Activated CD4-positive, alpha-beta T cell treated with anti-CD3 and anti-CD28 coated beads, Interleukin-2, amount 10 ng/mL, durations not matched to agents 24 days and 14 days (primary cell): ENCODE data around the gene ADAMTSL2. TPM values are rescaled to one million over a fixed set of nuclear protein-coding genes. Genes with fewer than 3 reads are reported as not detected.

ENCODE experiments used
- DNase-seq: peaks from one replicate; pipeline ENCODE4 v3.0.0; 2022
- H3K27ac Mint-ChIP-seq: one replicate; pipeline ENCODE4 v1.8.0; 2022; ENCODE audit warnings: mild to moderate bottlenecking, mixed read lengths
- H3K27me3 Mint-ChIP-seq: one replicate; pipeline ENCODE4 v1.8.0; 2022; ENCODE audit warnings: mixed read lengths
- H3K36me3 Mint-ChIP-seq: one replicate; pipeline ENCODE4 v1.8.0; 2022; ENCODE audit warnings: low read depth, mild to moderate bottlenecking, mixed read lengths
- H3K4me1 Mint-ChIP-seq: one replicate; pipeline ENCODE4 v1.8.0; 2021; ENCODE audit warnings: mixed read lengths
- H3K4me3 Mint-ChIP-seq: one replicate; pipeline ENCODE4 v1.8.0; 2022; ENCODE audit warnings: mild to moderate bottlenecking, moderate library complexity, mixed read lengths
- H3K9me3 Mint-ChIP-seq: one replicate; pipeline ENCODE4 v1.8.0; 2021; ENCODE audit warnings: mixed read lengths
- intact Hi-C: fragments of 100-400 bp; cut with micrococcal nuclease; formaldehyde crosslinking; loops from one replicate; pipeline ENCODE4 v1.15.1; 2023
- total RNA-seq: library from RNA; stranded (reverse); gene quantifications from 2 replicates; pipeline ENCODE4 v1.2.3, GENCODE V29; 2022

The ADAMTSL2 gene
- total RNA-seq, 1 donor from 2014 or later, result not detected

- Mint-ChIP-seq H3K27me3 (peaks cover 1% of the 10 kb centered on the region), H3K4me1 (no peaks in the 10 kb centered on the region), H3K4me3 (no peak overlapping the region), H3K27ac (no peak overlapping the region), H3K36me3 (no peaks in the 10 kb centered on the region), H3K9me3 (no peaks in the 10 kb centered on the region)
- no peak for DNase-seq
- intact Hi-C loops, result no loop called here
Measured at GRCh38 chr9:133494636-133495326, 39.7 kb upstream of the ADAMTSL2 start.

GRCh38 chr9:133495327-133496293 lies 38.9 kb upstream of the ADAMTSL2 start:
- H3K4me1 Mint-ChIP-seq, result no peaks in the 10 kb centered on the region

DNA sequence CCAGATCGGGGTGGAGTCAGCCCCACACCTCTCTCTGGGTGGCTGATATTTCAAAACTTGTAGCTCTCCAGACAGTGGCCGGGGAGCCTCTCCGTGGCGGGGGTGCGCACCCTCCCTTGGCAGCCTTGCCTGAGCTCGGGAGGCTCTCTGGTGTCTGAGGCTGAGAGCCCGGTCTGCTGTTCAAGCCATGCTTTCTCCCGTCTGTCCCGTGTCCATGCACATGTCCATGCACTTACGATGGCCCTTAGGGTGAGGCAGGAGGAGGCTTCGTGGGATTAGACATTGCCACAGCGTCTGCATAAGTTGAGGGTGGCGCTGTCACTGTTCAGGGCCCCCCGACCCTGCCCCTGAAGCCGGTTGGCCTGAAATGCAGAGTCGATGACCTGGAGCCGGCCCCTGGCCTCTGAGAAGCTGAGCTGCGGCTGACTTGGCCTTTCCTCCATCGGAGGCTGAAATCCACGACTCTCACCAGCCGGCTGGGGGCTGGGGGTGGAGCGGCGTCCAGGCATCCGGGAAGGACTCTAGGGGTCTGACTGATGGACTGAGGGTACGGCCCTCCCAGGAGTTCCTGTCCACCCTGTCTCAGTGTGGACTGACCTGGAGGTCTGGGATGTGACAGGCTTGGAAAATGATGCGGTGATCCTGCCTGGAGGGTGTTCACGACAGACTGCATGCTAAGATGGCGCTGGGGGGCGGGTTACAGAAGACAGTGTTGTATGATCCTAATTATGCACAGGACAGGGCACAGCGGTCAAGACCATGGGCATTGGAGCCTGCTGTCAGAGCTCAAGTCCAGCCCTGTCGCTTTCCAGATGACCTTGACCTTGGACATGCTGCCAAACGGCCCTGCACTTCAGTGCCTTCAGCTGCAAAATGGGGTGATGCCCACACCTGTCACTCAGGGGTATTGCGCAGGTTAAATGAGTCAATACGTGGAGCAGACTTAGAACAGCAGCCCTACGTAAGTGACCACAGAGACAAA lies 37.4 kb upstream of the ADAMTSL2 start:
- Mint-ChIP-seq H3K9me3 (peaks cover 13% of the 10 kb centered on the region), H3K4me3 (no peak overlapping the region), H3K4me1 (no peaks in the 10 kb centered on the region), H3K27ac (no peak overlapping the region), H3K27me3 (no peaks in the 10 kb centered on the region), H3K36me3 (no peaks in the 10 kb centered on the region)
- intact Hi-C loops, result no loop called here
- no peak for DNase-seq

More at GRCh38 chr9:133495327-133496293, 38.9 kb upstream of the ADAMTSL2 start:
- intact Hi-C loops, result no loop called here
- Mint-ChIP-seq H3K36me3 (no peaks in the 10 kb centered on the region), H3K27me3 (no peaks in the 10 kb centered on the region), H3K27ac (no peak overlapping the region), H3K9me3 (no peaks in the 10 kb centered on the region), H3K4me3 (no peak overlapping the region)
- DNase-seq, result no peak

DNA sequence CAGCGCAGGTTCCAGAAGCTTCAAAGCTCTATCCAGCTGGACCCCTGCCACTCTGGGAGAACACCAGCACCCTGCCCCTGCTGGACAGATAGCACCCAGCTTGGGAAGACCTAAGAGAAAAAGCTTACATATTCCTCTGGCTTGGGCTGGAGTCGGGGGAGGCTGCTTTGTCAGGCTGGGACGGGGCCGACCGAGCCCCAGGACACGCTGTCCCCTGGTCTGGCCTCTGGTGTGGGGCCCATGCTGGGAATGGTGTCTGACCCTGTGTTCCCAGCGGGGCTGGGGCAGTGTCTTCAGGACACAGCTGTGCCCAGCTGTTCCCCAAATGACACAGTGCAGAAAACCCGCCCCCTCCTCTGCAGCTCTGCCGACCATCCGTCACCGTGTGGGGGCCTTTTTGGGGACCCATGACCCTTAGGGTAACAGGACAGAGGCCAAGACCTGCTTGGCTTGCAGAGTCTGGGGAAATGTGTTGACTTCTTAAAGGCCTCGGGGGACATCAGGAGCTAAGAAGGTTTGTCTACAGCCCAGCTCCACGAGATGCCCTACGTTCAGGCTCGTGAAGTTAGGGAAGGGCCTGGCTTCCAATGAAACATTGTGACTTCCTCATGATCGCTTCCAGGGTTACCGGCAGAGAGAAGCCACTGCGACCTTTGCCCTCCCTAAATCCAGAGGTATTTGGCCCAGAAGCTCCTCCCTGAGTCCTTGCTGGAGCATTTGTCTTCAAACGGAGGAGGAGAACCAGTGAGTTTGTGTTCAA lies 35.2 kb upstream of the ADAMTSL2 start:
- H3K27me3 Mint-ChIP-seq, result peaks cover 6% of the 10 kb centered on the region
- H3K36me3 Mint-ChIP-seq, result no peaks in the 10 kb centered on the region
- H3K9me3 Mint-ChIP-seq, result peaks cover 20% of the 10 kb centered on the region
- H3K27ac Mint-ChIP-seq, result no peak overlapping the region
- H3K4me3 Mint-ChIP-seq, result no peak overlapping the region
- intact Hi-C loops, result no loop called here
- no peak for DNase-seq
- H3K4me1 Mint-ChIP-seq, result no peaks in the 10 kb centered on the region

GRCh38 chr9:133499892-133500270 lies 34.6 kb upstream of the ADAMTSL2 start:
- H3K27me3 Mint-ChIP-seq, result peaks cover 6% of the 10 kb centered on the region
- H3K9me3 Mint-ChIP-seq, result peaks cover 20% of the 10 kb centered on the region
- no peaks in the 10 kb centered on the region for H3K4me1 Mint-ChIP-seq
- intact Hi-C loops, result no loop called here
- no peaks in the 10 kb centered on the region for H3K36me3 Mint-ChIP-seq
- H3K27ac Mint-ChIP-seq, result no peak overlapping the region
- DNase-seq, result no peak
- no peak overlapping the region for H3K4me3 Mint-ChIP-seq

DNA sequence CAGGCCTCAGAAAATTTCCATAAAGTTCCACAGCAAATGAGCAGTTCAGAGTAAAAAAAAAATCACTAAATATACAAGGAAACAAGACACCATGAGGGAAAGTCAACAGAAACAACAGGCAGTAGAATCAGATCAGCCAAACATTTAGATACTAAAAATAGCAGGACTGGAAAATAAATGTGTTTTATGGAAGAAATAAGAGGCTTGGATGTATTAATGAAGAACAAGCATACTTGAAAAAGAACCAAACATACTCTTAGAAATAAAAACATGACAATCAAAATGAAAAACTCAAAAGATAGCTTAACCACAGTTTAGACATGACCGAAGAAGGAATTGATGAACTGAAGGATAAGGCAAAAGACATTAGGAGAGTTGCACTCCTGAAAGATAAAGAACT lies 32.4 kb upstream of the ADAMTSL2 start:
- Mint-ChIP-seq H3K9me3 (peaks cover 20% of the 10 kb centered on the region), H3K4me1 (no peaks in the 10 kb centered on the region), H3K36me3 (no peaks in the 10 kb centered on the region), H3K27ac (no peak overlapping the region), H3K4me3 (no peak overlapping the region), H3K27me3 (peaks cover 6% of the 10 kb centered on the region)
- no peak for DNase-seq
- intact Hi-C loops, result no loop called here

GRCh38 chr9:133505186-133505830 lies 29.2 kb upstream of the ADAMTSL2 start:
- no peak for DNase-seq
- Mint-ChIP-seq H3K27me3 (peaks cover 6% of the 10 kb centered on the region), H3K36me3 (no peaks in the 10 kb centered on the region), H3K27ac (no peak overlapping the region), H3K9me3 (peaks cover 20% of the 10 kb centered on the region), H3K4me1 (peaks cover 6% of the 10 kb centered on the region), H3K4me3 (no peak overlapping the region)
- intact Hi-C loops, result no loop called here

- intact Hi-C loops, result no loop called here
- Mint-ChIP-seq H3K4me1 (peaks cover 6% of the 10 kb centered on the region), H3K27ac (no peak overlapping the region), H3K36me3 (no peaks in the 10 kb centered on the region), H3K9me3 (peaks cover 16% of the 10 kb centered on the region), H3K27me3 (peaks cover 6% of the 10 kb centered on the region), H3K4me3 (no peak overlapping the region)
- DNase-seq, result no peak
Measured at GRCh38 chr9:133505901-133506652, 28.4 kb upstream of the ADAMTSL2 start.

- no peaks in the 10 kb centered on the region for H3K36me3 Mint-ChIP-seq
- intact Hi-C loops, result no loop called here
- peaks cover 6% of the 10 kb centered on the region for H3K27me3 Mint-ChIP-seq
- no peak overlapping the region for H3K27ac Mint-ChIP-seq
- peaks cover 11% of the 10 kb centered on the region for H3K9me3 Mint-ChIP-seq
- H3K4me3 Mint-ChIP-seq, result no peak overlapping the region
- peaks cover 6% of the 10 kb centered on the region for H3K4me1 Mint-ChIP-seq
- no peak for DNase-seq
Measured at GRCh38 chr9:133506653-133507038, 27.9 kb upstream of the ADAMTSL2 start.

DNA sequence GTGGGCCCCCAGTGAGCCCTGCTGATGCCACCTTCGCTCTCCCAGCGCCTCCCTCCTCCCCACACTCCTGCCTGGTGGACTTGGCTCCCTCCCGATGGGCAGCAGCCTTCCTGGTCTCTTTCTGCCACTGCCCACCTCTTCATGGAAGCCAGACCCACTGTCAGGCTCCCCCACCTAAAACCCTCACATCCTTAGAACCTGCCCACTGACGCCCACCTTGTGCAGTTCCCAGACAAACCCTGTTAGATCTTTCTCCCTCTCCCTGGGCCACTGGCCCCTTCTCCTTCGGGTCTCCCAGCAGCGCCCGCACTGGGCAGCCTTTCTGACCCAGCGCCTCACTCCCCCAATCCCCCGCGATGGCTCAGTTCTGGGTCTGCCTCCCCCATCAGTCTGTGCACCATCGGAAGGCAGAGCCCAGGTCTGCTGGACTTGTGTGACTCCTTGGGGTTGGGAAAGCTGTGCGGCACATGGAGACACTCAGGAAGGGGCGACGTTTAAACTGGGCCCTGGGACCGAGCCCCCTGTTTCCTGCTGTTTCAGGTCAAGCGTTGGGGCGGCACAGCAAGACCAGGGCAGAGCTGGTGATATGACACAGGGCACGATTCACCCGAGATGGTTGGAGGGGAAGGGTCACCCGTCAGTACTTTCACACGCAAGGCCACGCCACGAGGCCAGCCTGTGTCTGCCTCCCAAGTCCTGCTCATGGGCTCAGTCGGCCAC lies 27.1 kb upstream of the ADAMTSL2 start:
- Mint-ChIP-seq H3K4me3 (no peak overlapping the region), H3K9me3 (peaks cover 5% of the 10 kb centered on the region), H3K4me1 (peaks cover 6% of the 10 kb centered on the region), H3K36me3 (no peaks in the 10 kb centered on the region), H3K27me3 (peaks cover 6% of the 10 kb centered on the region), H3K27ac (no peak overlapping the region)
- no peak for DNase-seq
- intact Hi-C loops, result no loop called here

GRCh38 chr9:133508046-133508445 lies 26.5 kb upstream of the ADAMTSL2 start:
- intact Hi-C loops, result no loop called here
- Mint-ChIP-seq H3K27me3 (peaks cover 6% of the 10 kb centered on the region), H3K9me3 (no peaks in the 10 kb centered on the region), H3K4me3 (no peak overlapping the region), H3K4me1 (peaks cover 6% of the 10 kb centered on the region), H3K27ac (no peak overlapping the region), H3K36me3 (no peaks in the 10 kb centered on the region)
- no peak for DNase-seq
